HG03280 (cell line): ENCODE measurements around the gene ADCY1.
"Not testable (repeated sequence)": the region's sequence is repeated elsewhere in the genome, so short reads cannot be mapped to it uniquely, and the experiment has no call there.

ENCODE experiments used
- ATAC-seq: cut with Tn5 transposase; IDR thresholded peaks from one replicate; pipeline ENCODE4 v1.9.1; 2021; ENCODE audit warnings: mild to moderate bottlenecking, moderate library complexity; ENCODE audit not compliant: unreplicated experiment

ADCY1 gene

DNA sequence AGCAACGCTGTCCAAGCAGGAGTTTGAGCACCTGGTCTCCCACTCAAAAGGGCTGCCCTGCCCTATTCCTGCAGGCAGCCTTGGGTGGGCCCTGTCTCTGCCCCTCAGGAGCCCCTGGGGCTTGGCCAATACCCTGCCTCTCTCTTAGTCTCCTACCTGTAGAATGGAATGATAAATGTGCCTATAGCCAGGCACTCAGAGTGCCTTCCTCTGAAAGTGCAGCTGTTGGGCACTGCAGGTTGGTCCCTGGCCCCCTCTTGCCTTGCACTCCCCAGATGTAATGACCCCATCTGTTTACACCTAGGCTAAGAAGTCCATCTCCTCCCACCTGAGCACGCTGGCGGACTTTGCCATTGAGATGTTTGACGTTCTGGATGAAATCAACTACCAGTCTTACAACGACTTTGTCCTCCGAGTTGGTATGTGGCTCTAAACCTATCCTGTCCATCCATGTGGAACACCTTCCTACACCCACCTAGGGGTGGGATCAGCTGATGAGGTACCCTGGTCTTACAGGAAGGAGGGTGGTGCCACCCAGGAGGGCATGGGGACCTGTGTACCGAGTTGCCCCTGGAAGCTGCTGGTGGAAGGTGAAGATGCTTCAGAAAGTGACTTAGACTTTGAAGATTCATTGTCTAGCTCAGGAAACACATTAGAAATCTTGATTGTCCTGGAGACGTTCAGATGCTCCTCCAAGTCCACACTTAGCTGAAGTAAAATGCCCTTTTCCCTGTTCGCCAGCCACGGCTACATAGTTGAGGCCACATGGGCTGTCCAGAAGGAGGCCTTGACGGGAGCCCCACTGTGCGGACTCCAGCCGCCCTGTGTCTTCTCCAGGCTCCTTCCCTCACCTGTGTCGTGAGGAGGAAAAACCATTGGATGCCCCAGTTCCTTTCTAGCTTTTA, 134.1 kb downstream of the ADCY1 start:
- ATAC-seq = no peak

DNA sequence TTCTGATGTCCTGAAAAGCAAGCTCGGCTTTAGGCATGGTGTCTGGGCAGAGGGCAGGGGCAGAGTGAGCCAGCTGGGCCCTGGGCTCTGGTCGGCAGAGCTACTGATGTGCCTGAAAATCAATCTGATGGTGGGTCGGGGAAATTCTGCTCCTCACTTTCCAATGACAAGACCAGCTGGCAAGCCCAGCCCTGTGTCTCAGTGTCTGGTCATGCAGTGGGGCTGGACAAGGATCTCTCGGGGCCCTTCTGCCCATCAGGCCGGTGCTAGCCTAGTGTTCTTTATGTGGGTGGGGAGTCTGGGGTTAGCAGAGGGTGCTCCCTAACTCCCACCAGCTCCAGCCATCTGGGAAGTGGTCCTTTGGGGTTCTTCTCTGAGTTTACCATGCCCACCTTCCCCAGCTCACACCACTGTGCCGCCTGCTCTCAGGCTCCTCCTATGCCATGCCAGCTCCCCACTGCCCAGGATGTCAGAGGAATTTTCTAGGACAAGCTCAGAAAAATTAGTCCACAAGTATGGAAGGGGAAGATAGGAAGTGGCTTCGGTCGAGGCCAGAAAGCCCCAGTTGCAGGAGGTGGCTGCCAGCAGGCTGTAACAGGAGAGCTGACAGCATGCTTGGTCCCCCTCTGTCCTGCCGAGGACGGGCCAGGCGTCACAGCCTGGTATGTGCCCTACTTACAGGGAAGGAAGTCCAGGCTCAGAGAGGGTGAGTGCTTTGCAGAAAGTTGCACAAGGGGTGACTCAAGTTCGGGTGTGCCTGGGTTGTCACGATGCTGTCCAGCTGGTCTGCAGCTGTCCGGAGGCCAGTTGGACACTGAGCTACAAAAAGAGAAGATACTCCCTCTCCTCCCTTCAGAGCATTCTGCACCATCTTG, 135.2 kb downstream of the ADCY1 start:
- ATAC-seq = no peak

DNA sequence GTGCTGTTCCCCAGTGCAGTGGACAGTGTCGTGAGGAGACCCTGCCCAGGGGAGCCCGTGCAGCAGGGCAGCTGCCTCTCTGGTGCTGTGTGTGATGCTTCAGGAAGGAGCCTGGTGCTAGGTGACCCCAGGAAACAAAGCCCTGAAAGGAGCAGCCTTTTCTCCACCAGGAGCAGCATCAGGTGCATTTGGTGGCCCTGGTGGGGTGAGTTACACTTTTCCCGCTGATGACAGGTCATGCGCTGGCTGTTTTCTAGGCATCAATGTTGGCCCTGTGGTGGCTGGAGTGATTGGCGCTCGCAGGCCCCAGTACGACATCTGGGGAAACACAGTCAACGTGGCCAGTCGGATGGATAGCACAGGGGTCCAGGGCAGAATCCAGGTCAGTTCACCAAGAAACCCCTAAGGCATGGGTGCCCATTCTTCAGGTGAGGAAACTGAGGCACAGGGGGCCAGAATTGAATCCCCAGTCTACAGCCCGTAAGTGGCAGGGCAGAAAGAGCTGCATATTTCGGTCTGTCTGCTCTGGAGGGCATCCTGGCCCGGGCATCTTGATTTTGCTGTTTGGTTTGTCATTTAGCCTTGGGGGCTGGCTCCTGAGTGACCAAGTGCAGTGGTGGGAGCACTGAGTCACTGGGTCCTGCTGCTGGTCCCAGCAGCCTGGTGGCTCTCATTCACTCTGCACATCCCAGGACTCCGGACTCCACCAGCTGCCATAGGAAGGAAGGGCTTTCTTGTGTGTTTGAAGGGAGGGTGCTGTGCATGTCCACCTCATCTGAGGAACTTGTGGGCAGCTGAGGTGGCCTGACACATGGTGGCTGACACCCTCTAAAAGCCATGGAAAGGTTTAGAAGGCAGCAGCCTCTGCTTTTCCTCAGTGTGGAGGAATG, 136.3 kb downstream of the ADCY1 start:
- no peak for ATAC-seq

DNA sequence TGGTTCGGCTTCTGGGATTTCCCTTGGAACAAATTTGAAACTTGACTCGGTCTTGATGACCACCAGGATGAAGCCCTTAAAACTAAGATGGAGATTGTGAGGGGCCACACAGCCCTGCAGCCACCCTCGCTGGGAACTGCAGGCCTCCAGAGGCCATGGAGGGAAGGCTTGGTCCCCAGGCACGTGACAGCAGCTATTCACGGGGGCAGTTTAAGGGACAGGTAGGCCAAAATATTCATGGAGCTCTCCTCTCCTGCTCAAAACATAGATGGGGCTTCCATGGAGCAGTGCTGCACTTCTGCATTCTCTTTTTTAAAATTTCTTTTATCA, 137.0 kb downstream of the ADCY1 start:
- ATAC-seq = no peak

DNA sequence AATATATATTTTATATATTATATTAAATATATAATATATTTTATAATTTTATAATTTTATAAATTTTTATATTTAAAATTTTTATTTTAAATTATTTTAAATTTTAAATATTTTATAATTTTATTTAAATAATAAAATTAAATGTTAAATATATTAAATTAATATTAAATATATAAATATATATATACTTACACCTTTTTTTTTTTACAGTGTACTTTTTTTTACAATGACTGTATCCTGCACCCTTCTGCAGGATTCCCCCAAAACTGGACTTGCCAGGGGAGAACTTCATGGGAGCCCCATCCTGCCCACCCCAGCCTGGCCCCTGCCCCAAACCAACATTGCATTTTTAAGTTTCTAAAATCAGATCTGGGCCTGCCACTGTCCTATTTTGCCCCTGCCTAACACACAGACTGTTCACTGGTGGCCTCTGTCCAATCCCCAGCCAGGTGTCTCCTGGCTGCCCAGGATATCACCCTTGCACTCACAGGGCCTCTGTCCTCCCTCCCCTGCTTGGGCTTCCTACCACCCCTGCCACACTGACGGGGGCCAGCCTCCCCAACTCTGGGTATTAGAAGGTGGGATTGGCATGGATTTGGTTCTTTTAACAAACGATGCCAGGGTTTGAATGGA, 138.0 kb downstream of the ADCY1 start:
- no peak for ATAC-seq

DNA sequence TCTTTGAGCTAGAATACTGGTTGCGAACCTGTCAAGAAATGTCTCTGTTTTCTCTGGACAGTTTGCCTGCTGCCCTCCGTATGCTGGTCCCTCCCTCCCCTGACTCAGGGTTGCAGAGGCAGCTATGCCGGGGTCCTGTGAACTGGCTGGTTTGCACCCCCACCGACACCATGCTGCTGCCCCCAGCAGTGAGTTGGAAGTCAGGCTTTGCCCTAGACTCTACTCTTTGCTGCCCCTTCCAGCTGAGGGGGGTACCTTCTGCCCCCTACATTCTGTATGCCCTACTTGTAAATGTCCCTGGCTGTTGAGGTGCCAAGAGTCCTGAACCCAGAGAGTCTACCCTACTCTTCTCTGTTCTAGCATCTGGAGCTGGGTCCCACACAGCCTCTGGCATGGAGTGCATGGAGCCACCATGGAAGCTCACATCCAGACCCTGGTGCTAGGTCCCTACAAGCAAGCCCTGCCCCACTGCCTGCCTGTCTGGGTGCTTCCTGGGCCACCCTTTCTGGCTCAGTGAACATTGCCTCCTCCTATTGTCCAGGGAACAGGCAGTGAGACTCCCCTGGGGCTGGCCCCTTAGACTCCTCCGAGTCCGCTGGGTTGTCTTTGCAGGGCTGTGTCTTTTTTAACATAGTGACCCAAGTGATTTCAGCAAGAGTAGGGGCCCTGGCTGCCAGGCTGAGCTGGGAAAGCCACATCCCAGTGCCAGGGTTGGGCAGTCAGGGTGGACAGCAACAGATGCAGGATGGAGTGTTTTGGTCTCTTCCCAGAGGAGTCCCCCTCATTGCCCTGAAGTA, 138.9 kb downstream of the ADCY1 start:
- ATAC-seq = no peak

DNA sequence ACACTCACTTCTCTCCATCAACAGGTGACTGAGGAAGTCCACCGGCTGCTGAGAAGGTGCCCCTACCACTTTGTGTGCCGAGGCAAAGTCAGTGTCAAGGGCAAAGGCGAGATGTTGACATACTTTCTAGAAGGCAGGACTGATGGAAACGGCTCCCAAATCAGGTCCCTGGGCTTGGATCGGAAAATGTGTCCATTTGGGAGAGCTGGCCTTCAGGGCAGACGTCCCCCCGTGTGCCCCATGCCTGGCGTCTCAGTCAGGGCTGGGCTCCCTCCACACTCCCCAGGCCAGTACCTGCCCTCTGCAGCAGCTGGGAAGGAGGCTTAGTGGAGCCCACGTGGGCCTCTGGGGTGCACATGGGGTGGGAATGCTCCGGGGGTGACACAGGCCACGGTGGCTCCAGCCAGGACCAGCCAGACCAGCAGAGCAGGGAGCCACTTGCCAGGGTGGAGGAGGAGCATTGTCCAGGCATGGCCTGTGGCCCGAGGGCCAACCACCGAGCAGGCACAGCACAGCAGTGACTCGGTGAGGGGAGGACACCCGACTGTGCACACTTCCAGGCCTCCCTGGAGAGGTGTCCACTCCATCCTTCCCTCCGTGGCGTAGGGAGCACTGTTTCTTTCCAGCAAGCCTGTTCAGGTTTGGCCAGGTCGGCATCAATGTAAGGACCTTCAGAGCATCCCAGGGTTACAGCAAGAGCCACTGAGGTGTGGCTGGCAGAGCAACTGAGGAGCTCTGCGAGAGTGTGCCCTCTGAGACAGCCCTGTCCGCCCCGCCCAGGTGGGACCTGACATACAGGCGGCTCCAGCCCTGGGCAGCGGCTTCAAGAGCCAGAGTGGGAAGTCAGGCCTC, 139.7 kb downstream of the ADCY1 start:
- no peak for ATAC-seq

DNA sequence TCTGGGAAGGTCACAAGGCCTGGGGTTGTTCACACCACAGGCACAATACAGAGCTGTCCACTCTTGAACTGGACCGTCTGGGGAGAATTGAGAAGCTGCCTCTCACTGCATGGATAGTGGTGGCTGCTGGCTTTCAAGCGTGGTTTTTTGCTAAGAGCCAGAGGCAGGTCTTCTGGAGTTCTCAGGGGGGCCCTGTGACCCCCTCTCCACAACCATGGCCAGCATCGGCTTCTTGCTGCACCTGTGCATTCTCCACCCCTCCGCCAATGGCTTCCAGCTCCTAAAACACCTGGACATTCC, 140.3 kb downstream of the ADCY1 start:
- ATAC-seq = no peak

DNA sequence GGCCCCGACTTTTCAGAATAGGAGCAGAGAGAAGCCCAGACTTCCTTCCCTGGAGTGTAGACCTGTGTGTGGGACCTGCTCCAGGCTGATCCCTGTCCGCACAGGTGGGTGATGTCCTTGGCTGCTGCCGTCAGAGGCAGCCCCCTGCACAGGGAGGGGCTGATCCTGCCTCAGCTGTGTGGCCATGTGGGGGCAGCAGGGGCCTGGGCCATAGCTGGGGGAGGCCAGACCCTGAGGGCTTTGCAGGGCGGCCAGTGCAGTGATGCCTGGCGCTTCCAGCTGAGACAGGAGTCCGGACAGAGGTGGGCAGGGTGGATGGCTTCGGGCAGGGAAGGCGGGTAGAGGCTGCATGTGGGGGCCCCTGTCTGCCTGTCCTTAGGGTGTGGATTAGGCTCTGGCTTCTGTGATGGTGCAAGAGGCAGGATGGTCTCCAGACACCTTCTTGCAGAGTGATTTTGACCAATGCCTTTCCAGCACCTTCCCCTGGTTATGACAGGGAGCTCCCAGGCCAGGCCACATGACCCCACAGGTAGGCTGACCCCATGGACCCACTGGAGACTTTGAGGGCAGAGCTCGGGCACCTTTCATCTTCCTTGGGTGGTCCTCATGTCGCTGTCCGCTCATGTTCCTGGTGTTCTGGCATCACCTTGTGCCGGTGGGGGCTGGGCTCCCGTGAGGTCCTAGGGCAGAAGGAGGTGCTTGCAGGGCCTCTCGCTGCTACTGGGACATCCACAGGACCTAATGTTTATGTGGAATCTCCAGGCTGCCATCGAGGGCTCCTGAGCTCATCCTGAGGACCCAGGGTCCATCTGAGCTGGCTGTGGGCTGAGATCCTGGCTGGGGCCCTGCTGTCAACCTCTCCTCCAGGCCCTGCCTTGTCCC, 141.5 kb downstream of the ADCY1 start:
- no peak for ATAC-seq

DNA sequence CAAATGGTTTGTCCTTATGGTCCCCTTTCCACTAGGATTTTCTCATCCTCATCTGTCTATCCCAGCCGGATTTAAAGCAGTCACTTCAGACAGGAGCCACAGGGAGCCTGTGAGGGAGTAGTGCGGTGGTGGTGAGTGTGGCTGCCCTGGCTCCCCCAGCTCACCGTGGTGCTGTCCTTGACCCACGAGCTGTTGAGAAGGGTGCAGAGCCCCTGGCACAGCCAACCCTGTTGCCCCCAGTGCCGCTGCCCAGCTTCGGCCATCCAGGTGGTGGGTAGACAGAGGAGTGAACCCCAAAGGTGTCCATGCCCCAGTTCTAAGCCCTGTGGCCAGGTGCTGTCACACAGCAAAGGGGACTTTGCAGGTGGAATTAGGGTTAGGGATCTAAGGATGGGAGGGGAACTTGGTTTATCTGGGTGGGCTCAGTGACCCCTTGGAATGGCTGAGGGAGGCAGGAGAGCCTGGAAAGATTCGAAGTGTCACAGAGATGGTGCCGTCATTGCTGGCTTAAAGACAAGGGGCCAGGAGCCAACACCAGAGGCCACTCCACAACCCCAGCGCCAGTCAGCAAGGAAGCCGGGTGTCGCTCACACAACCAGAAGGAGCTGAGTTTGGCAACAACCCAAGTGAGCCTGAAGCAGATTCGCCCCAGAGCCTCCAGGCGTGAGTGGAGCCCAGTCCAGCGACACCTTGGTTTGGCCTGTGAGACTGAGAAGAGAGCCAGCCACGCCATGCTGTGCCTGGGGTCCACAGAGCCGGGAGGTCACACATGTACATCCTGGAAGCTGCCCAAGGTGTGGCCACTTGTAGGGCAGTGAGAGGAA, 142.4 kb downstream of the ADCY1 start:
- ATAC-seq = no peak

DNA sequence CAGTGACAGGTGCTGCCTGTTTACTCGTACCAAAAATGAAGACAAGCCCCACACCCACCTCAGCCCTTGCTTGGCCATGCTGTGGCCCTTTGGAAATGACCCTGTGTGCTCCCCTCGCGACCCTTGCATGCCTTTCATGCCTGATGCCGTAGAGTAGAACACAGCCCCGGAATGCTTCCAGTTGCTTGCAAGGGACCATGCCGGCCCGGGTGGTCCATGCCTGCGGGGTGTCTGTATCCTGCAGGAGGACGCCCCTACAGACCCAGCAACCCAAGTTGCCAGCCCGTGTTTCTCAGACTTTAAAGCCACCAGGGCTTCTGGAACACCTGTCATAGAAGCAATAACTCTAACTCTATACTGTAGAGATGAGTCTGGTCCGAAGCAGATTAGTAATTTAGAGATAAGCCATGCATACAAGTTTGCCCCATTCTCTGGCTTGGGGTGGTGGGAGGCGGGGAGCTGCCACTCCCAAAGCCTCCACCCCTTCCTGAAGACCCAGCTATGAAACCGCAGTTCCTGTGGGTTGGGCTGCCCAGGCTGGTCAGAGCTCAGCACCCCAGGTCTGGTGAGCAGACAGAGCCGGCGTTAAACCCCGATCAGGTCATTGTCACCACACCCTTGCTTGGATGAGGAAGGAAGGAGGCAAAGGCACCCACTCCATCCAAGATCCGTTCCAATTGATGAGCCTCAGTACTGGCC, 143.5 kb downstream of the ADCY1 start:
- ATAC-seq = no peak

DNA sequence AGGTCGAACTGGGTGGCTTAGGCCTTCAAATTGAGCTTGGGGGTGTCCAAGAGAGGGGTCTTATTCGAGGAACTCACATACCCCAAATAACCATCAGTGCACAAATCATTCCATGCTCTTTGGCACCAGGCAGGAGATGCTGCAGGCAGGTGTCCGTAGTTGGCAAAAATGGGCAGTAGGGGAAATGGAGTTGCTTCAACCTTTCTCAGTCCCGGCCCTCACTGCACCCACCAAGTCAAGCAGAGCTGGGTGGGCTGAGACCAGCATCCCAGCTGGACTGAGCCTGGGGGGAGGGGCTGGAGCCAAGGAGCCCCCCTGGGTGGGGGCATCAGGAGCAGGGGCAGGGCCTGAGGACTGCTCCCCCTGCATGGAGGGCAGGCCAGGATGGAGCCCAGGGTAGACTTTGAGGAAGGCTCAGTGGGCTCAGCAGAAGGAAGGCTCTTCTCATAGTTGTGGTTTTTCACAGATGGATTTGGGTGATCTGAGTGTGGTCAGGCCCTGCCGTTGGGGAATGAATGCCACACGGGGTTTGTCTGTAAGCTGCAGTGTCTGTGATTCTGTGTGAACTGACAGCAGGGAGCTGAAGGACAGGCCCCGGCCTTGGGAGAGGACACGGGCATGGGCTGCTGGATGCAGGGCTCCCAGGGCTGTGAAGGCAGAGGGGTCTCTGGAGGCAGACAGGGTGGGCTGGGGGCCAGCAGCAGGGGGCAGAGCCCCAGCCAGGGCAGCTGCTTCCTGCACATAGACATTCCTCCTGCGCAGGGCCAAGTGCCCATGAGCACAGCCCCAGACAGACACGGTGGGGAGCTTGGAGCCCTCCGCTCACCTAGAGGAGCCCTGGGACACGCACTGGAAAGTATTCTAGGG, 144.5 kb downstream of the ADCY1 start:
- ATAC-seq = no peak

DNA sequence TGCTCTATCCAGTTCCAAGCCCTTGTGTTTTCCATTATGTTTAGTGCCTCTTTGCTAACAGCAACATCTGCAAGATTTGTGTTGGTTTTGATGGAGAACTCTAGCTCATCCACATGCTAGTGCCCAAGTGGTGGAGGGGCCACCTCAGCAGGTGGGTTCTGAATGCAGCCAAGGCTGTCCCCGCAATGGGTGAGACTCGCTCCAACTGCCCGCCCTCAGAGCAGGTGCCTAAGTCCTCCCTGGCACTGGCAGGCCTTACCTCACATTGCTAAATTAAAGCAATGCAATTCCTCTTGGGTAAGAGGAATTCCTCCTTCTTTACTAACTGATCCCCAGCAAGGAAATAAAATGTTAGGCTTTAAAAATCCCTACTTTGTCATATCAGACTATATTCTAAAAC, 146.8 kb downstream of the ADCY1 start:
- no peak for ATAC-seq

DNA sequence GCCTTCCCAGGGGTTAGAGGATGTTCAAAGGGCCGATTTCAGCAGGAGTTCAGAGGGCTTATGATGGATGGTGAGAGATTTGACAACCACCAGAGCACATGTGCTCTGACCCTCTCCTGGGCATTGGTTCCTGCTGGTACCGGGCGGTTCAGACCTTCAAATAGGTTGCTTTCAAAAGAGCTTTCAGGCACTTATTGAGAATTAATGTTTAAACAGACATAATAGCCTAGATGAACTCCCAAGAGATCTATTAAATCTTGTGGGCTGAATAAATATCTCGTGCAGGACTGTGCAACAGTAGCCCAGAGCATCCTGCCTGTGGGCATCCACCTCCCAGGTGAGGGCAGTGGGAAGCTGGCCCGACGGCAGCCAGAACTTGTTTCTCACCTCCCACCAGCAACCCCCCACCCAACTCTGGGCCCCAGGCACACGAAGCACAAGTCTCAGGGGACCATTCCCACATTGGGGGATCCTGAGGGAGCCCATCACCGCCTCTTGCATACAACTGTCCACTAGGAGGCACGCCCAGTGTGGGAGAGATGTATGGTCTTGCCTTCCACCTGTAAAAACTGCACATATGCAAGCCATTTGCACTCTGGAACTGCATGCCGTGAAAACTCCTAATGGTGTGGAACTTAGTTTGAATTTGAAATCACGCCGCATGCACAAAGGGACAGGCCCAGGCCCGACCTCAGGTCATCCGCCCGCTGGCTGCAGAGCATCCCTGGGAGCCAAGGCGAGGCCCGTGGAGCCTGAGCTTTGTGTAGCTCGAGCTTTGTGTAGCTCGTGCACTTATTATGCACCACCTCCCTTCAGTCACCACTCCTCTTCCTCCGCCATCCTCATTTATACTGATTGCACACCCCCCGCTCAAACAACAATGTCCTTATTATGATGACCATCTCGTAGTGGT, 147.8 kb downstream of the ADCY1 start:
- ATAC-seq = no peak

DNA sequence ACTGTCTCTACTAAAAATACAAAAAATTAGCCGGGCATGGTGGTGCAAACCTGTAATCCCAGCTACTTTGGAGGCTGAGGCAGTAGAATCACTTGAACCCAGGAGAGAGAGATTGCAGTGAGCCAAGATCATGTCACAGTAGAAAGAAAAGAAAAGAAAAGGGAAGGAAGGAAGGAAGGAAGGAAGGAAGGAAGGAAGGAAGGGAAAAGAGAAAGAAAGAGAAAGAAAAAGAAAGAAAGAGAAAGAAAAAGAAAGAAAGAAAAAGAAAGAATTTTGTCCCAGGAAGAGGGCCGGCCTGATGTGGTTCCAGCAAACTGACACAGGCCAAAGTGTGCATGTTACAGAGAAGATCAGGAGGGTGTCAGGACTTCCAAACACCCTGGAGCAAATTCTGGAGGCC, 151.1 kb downstream of the ADCY1 start:
- not testable (repeated sequence) for ATAC-seq
